ENCODE measurements around the gene MFN1.

DNA sequence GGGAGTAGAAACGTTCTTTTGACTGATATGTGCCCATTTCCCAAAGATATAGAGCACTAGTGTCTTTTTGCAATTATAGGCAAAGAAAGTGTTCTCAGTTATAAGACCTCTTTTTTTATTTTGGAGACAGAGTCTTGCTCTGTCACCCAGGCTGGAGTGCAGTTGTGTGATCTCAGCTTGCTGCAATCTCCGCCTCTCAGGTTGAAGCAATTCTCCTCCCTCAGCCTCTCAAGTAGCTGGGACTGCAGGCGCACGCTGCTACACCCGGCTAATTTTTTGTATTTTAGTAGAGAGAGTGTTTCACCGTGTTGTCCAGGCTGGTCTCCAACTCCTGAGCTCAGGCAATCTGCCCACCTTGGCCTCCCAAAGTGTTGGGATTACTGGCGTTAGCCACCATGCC lies 45.4 kb upstream of the MFN1 start:
- TF ChIP-seq, protein P1, sequence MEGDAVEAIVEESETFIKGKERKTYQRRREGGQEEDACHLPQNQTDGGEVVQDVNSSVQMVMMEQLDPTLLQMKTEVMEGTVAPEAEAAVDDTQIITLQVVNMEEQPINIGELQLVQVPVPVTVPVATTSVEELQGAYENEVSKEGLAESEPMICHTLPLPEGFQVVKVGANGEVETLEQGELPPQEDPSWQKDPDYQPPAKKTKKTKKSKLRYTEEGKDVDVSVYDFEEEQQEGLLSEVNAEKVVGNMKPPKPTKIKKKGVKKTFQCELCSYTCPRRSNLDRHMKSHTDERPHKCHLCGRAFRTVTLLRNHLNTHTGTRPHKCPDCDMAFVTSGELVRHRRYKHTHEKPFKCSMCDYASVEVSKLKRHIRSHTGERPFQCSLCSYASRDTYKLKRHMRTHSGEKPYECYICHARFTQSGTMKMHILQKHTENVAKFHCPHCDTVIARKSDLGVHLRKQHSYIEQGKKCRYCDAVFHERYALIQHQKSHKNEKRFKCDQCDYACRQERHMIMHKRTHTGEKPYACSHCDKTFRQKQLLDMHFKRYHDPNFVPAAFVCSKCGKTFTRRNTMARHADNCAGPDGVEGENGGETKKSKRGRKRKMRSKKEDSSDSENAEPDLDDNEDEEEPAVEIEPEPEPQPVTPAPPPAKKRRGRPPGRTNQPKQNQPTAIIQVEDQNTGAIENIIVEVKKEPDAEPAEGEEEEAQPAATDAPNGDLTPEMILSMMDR (IDR thresholded peaks at IDR 0.05) = no peak
- no peak for TF ChIP-seq EP300 (IDR thresholded peaks at IDR 0.05)
- no peak for TF ChIP-seq POLR2A (IDR thresholded peaks at IDR 0.05; ENCODE audit: low read depth)
- no peak for TF ChIP-seq POLR2AphosphoS5 (IDR thresholded peaks at IDR 0.05)

Data from esophagus muscularis mucosa (tissue), 4 donors.